ENCODE measurements around the gene AKAP10.
"Not testable (repeated sequence)": the region's sequence is repeated elsewhere in the genome, so short reads cannot be mapped to it uniquely, and the experiment has no call there.

Gene AKAP10, protein sequence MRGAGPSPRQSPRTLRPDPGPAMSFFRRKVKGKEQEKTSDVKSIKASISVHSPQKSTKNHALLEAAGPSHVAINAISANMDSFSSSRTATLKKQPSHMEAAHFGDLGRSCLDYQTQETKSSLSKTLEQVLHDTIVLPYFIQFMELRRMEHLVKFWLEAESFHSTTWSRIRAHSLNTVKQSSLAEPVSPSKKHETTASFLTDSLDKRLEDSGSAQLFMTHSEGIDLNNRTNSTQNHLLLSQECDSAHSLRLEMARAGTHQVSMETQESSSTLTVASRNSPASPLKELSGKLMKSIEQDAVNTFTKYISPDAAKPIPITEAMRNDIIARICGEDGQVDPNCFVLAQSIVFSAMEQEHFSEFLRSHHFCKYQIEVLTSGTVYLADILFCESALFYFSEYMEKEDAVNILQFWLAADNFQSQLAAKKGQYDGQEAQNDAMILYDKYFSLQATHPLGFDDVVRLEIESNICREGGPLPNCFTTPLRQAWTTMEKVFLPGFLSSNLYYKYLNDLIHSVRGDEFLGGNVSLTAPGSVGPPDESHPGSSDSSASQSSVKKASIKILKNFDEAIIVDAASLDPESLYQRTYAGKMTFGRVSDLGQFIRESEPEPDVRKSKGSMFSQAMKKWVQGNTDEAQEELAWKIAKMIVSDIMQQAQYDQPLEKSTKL

DNA sequence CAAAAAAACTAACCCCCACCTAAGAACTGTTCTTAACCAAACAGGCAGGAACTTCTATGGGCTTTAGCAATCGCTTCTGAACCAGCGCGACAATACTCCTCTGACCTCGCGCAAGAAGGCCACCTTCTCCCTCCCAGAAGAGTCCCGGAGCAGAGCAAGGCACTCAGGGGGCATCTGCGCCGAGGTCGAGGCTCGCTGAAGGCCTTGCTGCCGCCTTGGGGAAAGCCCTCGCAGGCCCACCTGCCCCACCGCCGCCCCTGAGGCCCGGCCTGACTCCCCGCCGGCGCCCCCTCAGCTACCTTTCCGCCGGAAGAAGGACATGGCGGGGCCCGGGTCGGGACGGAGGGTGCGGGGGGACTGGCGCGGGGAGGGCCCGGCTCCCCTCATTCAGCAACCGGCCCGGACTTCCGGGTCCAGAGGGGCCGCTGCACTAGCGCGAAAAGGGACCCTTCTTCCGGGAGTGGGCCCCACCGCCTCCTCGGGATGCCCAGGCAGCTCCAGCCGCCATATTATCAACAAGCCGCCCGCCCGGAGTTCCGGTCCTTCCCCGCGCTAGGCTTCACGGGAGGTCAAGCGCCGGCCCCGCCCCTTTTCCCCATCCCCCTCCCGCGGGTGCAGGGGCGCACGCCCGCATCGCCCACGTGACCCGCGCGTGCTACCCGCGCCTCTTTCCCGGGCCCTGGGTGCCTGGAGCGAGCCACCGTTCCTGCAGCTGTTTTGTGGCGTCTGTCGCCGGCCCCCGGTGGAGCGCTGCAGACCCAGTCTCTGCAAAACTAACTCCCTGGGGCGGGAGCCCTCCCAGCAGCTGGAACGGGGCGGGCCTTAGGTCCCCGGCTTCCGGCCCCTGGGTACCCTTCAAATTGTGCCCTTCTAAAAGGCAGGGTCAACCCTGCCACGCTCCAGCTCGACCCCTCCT lies at the start of gene AKAP10:
AKAP10 (minus strand) TSS at position 536 of the 916 bp plus-strand sequence; CDS start at position 387, 149 bp downstream.
- DNase-seq, result peak; percentile 76

DNA sequence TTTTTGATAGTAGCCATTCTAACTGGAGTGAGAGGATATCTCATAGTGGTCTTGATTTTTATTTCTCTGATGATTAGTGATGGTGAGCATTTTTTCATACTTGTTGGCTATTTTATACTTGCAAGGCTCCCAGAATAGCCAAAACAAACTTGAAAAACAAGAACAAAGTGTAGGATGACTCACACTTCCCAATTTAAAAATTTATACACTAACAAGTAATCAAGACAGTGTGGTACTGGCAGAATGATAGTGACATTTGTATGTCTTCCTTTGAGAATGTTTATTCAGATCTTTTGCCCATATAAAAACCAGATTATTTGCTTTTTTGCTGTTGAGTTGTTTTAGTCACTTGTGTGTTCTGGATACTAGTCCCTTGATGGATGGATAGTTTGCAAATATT lies 49.3 kb upstream of the AKAP10 start:
- DNase-seq, result no peak

DNA sequence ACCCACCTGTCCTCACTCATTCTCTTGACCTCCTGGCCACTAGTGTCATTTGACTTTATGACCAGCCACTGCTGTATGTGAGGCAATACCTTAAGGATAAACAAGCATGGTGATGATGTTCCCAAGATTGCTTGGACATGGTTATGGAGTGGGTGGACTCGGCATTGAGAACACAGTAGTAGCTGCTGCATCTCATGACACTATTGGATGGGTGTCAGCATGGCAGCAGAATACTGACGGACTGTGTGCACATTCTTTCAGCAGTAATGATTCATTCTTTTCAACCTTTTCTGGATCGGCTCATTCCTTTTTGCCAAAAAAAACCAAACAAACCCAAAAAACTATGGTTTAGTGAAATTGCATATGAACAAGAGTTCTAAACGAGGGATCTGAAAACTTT lies 45.1 kb upstream of the AKAP10 start:
- no peak for DNase-seq

DNA sequence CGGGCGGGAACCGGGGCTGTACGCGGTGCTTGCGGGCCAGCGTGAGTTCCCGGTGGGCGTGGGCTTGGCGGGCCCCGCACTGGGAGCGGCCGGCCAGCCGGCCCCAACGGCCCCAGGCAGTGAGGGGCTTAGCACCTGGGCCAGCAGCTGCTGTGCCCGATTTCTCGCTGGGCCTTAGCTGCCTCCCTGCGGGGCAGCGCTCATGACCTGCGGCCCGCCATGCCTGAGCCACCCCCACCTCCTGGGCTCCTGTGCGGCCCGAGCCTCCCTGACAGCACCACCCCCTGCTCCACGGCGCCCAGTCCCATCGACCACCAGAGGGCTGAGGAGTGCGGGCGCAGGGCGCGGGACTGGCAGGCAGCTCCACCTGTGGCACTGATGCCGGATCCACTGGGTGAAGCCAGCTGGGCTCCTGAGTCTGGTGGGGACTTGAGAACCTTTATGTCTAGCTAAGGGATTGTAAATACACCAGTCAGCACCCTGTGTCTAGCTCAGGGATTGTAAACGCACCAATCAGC lies 38.9 kb upstream of the AKAP10 start:
- not testable (repeated sequence) for DNase-seq

DNA sequence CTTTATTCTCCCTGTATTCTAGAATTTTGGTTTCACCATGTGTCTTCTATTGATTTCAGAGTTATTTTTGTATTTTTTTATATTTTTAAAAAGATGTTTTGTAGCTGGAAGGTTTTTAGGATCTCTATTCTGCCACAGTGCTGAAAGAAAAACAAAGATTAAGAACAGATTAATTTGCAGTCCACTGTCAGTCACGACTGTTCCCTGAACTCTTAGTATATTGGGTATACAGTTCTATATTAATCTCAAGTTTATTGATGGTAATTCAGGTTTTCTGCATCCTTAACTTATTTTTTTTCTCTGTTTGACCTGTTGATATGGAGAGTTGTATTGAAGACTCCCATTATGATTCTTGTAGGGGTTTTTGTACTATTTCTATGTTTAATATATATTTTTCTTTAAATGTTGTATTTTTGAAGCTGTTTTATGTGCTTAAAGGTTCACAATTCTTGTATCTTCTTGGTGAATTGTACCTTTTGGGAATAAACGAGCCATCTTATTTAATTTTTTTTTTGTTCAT lies 34.4 kb upstream of the AKAP10 start:
- DNase-seq, result no peak

DNA sequence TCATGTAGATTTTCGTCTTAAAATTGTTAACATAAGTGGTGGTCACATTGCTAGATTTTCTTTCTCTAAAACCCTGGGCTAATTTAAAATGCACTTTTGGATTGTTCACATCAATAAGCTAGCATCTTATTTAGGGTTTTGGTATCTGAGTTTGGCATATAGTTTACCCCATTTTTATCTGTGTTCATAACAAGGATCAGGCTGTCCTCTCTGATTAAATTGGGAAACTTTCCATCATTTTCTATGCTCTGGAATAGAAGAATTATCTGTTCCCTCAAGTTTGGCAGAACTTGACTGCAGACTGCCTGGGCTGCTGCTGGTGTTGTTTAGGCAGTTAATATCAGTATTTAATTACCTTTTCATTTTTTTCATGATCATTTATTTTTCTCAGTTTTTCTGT lies 33.3 kb upstream of the AKAP10 start:
- DNase-seq, result no peak

DNA sequence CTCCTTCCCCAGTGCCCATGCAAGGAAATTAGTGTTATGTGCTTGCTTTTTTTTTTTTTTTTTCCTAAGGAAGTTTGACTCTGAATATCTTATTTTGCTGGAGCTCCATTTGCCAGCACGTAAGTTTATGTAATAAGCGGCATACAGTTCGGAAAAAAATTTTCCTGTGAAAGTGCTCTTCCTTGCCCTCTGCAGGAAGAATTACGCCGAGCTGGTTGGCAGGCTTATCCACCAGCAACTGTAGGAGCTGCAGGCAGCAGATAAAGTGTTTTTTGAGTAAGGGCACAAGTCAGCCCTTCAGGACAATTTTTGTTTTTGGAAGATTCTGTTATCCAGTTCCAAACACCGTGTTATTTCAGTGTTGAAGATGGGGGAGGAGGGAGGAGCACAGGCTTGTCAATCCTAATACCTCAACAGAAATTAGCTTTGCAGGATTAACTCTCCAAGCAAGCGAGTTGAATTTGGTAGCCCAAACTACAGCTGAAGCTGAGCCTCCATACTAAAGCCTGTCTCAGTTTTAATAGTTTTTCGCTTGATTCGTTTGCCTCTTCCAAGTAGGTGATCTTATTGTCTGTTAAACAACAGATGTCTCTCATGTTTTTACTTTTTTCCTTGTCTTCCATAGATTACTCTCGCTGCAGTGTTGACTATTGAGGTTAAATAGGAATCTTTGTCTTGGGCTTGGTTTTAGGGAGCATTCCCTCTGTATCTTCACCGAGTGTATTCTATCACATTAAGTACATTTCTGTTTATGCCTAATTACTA lies 32.7 kb upstream of the AKAP10 start:
- DNase-seq, result no peak

DNA sequence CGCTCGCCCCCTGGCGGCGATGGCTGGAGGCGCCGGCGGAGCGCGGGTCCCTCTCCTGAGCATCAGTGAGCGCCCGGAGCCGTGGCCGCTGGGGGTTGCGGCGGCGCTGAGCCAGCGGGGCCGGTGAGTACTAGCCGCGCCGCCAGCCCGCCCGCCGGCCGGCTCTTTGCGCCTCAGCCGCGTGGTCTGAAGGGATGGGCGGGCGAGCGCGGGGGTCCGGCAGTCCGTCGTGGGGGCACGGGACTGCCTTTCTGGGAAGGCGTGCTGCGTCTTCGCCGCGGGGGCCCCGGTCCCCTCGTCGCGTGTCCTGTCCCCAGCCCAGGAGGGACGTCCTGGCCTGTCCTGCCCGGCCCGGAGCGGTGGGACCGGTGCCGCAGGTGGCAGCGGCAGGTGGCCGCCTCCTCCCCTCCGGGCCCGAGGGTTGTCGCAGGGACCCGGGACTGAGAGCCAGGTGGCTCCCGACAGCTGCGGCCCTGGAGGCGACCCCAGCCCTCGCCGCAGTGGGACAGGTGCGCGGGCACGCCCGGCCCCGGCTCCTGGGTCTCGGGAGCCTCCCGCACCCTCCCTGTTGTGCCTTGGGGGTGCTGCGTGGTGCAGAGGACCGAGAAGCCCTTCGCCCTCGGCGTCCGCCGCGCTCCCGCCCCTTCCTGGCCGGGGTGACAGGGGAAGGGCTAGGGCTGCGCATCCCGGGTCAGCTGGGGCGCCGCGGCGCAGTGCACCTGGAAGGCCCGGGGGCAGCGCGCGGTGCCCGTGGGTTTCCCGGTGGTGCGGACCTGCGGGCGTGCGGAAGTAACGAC lies 31.9 kb upstream of the AKAP10 start, which contains the start of gene SPECC1:
SPECC1 (plus strand) TSS at position 58 of the 797 bp plus-strand sequence. CDS start 87,293 bp downstream, outside the sequence.
- peak; percentile 25 for DNase-seq

DNA sequence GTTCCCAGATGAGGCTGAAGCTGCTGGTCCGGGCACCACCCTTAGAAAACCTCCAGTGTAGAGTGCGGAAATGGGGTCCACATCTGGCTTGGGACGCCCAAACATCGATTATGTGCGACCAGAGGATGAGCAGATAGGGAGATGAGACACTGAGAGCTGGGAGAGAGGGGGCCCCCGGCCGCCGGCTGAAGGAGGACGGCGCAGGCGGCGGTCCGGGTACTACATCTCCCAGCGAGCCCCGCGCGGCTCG lies 31.3 kb upstream of the AKAP10 start:
- DNase-seq, result no peak

DNA sequence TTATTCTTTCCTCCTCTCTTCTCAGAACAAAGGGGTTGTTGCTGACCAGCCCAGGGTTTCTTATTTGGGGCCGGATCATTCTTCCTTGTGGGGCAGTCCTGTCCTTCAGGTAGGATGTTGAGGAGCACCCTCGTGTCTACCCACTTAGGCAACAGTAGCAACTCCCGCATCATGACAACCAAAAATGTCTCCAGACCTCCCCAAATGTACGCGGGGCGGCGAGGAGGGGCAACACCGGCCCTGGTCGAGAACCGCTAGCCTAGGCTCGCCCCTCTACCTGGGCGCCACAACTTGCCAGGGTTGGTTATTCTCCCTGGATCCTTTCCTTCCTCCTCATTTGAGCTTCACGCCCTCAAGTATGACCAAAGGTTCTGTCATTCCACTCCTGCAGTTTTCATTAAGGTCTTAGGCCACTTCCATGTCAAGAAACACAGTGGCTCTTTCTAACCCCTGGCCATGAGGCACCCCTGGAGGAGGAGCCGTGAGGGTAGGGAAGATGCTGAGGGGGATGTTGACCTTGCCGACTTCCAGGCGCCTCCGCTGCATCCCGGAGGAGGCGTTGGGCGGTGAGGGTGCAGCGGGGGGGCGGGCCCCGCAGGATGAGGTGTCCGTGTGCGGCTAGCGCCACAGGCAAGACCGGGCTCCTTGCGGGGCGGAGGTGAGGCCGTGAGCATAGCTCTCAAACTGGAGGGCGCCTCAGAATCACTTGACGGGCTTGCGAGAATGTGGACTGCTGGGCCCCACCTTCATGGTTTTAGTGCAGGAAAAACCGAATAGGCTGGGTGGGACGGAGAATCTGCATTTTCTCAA lies 30.8 kb upstream of the AKAP10 start:
- DNase-seq, result no peak

DNA sequence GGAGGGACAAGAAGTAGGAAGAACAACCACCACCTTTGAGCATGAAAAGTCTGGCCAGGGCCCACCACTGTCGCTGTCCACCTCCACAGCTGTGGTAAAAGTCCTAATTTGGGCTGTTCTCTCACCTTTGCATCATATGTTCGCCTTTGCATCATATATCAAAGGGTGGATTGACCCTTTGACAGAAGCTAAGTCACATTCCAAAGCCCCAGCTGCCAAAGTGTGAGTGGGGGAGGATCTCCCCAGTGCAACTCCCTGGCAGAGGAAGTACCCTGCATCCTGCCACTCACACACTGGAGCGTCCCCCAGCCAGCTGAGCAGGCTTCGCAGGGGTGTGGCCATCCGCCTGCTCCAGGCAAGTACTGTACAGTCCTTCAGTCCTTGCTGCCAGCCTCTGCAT lies 18.9 kb upstream of the AKAP10 start:
- no peak for DNase-seq

DNA sequence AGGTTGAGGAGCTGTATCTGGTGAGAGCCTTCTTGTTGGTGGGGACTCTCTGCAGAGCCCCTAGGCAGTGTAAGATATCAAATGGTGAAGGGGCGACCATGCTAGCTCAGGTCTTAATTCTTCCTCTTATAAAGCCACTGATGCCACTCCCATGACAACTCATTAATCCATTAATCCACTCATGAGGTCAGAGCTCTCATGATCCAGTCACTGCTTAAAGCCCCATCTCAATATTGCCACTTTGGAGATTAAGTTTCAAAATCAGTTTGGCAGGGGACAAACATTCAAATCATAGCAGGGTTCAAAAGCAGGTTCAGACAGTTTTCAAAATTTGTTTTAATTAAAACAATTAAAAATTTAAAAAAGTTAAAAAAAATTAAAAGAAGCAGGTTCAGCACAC lies 18.5 kb upstream of the AKAP10 start:
- no peak for DNase-seq

DNA sequence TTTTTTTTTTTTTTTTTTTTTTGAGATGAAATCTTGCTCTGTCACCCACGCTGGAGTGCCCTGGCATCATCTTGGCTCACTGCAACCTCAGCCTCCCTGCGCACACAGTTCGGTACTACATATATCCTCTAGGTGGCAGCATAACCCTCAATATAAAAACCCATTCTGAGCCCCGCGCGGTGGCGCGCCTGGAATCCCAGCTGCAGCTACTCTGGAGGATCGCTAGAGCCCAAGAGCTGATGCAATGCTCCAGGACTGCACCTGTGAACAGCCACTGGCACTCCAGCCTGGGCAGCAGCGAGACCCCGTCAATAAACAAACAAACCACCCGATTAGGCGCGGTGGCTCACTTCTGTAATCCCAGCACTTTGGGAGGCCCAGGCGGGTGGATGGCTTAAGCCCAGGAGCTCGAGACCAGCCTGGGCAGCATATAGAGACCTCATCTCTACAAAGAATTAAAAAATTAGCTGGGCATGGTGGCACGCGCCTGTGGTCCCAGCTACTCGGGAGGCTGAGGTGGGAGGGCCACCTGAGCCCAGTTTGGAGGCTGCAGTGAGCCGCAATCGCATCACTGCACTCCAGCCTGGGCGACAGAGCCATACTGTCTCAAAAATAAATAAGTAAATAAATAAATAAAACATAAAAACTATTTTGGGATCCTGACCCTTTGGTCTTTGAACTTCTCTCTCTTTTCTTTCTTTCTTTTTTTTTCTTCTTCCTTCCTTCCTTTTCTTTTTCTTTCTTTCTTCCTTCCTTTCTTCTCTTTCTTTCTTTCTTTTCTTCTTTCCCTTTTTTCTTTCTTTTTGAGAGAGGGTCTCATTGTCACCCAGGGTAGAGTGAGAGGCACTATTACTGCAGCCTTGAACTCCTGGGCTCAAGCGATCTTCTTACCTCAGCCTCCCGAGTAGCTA lies 15.4 kb upstream of the AKAP10 start:
- peak; percentile 11 for DNase-seq

DNA sequence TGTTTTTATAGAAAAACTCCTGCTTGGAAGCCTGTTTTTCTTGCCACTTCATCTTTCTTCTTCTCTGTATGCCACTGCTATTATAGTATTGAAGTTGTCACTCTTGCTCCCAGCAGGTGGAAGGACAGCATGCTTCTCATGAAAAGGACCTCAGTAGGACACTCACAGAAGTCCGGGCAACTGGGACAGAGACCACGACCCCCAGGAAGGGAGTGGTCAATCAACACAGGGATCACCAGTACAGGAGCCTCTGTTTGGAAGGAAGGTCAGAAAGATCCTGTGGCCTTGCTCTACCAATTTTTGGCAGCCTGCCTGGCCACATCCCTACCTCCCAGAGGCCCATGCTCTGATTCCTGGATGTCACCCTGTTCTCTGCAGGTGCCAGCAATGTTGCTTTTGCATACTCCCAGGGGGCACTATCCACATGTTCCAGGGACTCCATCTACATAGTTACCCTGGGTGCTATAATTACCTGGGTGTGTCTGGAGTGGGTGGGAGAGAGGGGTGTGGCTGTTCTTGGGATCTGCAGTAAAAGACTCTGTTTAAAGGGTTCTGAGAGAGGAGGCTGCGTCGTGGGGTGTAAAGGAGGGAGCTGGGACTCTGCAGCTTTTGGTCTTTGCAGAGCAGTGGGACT lies 13.7 kb upstream of the AKAP10 start:
- no peak for DNase-seq

DNA sequence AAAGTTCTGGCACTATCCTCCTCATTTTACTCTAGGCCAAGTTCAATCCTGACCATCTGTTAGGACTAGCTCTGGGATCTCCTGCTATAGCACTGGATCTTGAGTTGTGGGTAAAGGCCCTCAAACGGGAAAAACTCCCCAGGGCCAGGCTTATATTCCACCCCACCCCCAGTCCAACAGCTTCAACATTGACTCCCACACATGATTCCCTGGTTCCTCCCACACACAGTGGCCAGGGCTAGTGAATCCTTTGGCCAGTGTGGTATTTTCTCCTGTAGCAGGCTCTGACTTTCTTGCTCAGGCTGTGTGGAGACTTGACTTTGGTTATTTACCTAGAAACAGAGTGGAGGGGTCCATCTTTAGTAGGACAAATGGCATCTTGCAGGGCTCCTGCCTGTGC lies 10.3 kb upstream of the AKAP10 start:
- no peak for DNase-seq

DNA sequence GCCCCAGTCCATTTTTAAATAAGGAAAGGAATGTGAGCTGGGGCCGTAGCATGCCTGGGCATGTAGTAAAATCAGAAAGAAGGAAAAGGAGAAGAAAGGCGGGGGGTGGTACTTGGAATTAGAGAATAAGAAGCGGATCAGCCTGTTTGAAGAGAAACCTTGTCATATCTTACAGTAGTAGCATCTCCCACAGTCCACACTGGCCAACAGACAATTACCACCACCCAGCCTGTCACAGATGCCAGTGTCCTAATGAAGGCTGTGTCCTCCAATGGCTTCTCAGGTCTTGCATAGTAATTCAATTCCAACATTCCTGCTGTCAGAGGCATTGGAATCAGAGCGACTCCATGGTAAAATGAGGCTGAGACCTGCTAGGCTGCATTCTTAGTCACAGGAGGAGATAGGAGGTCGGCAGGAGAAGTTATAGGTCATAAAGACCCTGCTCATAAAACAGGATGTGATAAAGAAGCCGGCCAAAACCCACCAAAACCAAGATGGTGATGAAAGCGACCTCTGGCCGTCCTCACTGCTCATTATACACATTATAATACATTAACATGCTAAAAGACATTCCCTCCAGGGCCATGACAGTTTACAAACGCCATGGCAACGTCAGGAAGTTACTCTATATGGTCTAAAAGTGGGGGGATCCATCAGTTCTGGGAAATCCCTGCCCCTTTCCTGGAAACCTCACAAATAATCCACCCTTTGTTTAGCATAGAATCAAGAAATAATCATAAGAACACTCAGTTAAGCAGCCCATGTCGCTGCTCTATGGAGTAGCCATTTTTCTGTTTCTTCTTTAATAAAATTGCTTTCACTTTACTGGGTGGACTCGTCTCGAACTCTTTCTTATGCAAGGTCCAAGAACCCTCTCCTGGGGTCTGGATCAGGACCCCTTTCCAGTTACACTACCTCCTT lies 9.6 kb upstream of the AKAP10 start:
- no peak for DNase-seq

DNA sequence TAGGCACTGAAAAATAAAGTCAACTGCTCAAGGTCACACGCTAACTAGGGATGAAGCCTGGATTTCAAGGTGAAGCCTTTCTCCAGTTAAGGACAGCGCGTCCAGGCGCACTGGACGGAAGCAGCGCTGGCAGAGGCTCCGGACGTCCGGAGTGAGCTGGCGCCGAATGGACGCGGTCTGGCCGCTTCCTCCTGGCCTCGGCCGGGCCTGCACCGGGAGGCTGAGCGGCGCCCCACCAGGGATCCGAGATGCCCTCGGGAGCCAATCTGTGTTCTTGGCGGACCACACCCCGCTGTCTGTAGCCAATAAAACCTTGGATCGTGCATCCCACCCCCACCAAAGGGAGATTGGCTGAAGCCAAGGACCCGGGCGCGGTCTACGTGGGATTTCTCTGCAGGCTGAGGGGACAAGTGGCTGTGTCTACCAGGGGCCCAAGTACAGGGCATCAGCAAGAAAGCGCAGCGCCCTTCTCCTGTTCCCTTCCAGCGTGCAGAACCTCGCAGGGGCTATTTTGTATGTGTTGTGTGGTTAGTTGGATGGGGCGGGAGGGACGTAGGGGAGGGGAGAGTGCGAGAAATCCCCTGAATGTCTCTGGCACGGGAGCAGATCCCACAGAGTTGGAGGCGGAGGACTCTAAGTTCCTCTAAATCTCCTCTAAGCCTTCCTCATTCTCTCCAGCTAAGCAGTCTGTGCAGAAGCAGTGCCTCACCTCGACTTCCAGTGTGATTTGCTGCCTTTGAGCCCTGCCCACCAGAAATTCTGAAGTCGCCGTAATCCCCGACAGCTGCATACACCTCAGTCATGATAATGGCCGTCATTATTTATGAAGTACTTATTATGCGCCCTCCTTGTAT lies 2.5 kb upstream of the AKAP10 start:
- DNase-seq, result no peak

Measured in NK-92 treated with Interleukin-12 subunit alpha and Interleukin-12 subunit beta, amount 100 ng/mL, for 24 hours (cell line).